Measurements from ENCODE around the gene CXCR5.
A peak's percentile ranks its signal among the peaks of the same experiment; 100 is the strongest.
"Not testable (repeated sequence)": the region's sequence is repeated elsewhere in the genome, so short reads cannot be mapped to it uniquely, and the experiment has no call there.

Gene CXCR5, protein sequence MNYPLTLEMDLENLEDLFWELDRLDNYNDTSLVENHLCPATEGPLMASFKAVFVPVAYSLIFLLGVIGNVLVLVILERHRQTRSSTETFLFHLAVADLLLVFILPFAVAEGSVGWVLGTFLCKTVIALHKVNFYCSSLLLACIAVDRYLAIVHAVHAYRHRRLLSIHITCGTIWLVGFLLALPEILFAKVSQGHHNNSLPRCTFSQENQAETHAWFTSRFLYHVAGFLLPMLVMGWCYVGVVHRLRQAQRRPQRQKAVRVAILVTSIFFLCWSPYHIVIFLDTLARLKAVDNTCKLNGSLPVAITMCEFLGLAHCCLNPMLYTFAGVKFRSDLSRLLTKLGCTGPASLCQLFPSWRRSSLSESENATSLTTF

DNA sequence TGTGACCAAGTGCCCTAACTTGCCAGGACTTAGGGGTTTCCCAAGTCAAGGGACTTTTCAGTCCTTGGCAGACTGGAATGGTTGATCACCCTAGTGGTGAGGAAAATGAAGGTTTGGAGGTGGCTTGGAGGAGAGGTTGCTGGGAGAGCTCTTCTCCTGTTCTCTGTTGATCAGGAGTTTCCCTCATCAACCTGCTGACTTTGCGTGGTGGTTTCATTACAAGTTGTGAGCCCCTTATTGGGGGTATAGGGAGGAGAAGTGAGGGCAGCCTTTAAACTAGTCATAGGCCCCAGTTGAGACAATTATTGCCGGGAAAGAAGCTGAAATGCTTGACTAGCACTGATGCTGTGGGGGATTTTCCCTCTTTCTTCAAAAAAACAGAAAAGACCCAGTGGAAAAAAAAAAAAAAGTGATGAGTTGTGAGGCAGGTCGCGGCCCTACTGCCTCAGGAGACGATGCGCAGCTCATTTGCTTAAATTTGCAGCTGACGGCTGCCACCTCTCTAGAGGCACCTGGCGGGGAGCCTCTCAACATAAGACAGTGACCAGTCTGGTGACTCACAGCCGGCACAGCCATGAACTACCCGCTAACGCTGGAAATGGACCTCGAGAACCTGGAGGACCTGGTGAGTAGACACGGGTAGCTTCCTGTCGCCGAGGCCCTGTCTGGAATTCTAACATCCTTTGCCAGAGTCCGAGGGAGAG is at the start of gene CXCR5:
Gene CXCR5 (plus strand): TSS at position 525 of the 704 bp plus-strand sequence. CDS start 50 bp downstream, at position 575.
- DNase-seq (ENCODE audit: low spot score), result peak; percentile 80

DNA sequence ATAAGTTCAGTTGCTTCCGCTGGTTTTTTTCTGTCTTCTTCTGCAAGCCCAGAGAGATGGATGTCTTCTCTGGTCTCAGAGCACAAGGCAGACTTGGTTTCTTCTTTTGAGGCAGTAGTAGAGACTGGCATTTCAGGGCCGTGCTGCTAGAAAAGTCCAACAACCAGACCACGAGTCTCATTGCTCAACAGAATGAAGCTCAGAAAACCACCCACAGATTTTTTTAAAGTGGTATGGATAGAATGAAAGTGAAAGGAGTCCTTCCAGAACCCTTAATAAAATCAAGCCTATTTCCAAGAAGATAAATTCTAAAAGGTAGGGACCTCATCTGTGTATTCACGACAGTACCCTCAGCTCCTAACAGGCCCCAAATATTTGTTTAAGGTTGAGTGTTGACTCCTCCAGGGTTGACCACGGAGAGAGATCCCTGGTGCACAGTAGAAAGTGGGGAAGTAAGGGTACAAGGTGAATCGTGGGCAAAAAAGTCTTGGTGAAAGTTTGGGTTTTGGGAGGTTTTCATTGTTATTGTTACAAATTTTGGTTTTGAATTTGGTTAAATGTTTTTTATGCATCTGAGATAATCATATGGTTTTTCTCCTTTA is 49.2 kb upstream of the CXCR5 start:
- no peak for DNase-seq (ENCODE audit: low spot score)

DNA sequence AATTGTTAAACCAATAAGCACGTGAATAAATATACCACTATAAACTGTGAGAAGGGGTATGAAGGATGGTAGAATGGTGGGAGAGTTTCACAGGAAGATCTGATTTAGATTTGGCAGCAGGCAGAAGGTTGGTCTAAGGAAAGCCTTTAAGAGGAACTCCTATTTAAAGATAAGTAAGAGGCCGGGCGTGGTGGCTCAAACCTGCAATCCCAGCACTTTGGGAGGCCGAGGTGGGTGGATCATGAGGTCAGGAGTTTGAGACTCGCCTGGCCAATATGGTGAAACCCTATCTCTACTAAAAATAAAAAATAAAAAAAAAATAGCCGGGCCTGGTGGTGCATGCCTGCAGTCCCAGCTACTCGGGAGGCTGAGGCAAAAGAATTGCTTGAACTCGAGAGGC is 45.8 kb upstream of the CXCR5 start:
- no peak for DNase-seq (ENCODE audit: low spot score)

DNA sequence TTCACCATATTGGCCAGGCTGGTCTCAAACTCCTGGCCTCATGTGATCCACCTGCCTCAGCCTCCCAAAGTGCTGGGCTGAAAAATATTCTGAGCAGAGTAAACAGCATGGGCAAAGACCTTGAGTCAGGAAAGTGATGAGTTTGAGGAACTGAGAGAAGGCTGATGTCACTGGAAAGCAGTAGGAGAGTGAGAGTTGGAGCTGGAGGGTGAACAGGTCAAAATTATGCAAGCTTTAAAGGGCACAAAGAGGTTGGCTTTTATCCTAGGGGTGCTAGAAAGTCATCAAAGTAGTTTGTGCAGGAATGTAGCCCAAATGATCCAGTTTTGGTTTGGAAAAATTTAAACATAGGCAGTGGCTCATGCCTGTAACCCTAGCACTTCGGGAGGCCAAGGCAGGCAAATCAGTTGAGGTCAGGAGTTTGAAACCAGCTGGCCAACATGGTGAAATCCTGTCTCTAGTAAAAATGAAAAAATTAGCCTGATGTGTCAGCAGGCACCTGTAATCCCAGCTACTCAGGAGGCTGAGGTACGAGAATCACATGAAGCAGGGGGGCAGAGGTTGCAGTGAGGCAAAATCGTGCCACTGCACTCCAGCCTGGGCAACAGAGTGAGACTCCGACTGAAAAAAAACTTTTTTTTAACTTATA is 44.7 kb upstream of the CXCR5 start:
- peak; percentile 48 for DNase-seq (ENCODE audit: low spot score)

DNA sequence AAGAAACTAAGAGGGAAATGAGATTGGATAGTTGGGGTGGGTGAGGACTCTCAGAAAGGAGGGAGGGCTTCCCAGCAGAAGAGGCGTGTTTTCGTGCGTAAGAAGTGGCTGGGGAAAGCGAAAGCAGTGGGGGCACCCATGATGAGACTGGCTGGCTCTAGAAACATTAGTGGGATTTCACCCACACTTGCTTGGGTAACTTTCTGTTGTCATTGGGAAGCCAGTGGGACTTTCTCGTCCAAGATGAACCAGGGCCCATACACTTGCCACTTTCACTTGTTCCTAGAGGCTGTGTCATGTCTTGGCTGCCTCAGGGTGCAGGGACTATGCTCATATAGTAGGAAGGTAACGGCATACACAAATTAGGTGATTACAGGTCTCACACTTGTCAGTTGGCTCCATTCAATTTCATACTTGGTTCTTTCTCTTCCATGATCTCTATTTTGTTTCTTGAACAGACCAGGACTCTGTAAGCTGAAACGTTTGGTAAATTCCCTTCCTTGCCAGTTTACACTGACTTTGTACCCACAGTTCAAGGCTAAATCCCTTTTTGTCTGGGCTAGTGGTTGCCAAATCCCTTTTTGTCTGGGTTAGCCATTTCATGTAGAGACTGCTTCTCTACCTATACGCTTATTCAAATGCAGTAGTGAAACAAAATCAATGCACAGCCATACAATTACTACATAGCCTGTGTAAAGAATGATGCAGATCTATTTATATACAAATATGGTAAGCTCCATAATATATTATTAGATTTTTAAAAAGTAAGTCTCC is 42.0 kb upstream of the CXCR5 start:
- DNase-seq (ENCODE audit: low spot score), result no peak

DNA sequence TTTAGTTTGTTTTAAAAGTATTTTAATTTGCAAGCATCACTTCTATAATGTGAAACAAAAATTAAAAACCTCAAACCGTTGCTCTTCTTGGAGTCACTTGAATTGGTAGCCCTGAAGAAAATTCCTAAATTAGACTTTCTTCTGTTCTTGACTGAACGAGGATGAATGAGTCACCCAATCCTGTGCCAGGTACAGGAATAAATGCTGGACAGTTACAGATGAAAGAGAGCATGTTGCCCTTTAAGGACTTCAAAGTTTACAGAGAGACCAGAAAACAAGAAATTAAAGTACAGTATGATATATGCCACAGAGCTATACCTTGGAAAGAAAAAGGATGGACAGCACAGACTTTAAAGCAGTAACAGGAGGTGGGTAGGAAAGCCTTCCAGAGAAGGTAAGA is 41.3 kb upstream of the CXCR5 start:
- no peak for DNase-seq (ENCODE audit: low spot score)

DNA sequence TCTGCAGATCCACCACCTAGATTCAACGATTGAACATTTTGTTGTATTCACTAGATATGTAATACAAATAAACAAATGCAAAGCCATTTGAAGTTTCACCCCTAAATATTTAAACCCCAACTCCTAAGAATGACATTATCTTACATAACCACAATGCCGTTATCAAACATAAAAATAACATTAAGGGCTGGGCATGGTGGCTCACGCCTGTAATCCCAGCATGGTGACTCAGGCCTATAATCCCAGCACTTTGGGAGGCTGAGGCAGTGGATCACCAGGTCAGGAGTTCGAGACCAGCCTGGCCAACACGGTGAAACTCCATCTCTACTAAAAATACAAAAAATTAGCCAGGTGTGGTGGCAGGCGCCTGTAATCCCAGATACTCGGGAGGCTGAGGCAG is 40.8 kb upstream of the CXCR5 start:
- DNase-seq (ENCODE audit: low spot score), result not testable (repeated sequence)

DNA sequence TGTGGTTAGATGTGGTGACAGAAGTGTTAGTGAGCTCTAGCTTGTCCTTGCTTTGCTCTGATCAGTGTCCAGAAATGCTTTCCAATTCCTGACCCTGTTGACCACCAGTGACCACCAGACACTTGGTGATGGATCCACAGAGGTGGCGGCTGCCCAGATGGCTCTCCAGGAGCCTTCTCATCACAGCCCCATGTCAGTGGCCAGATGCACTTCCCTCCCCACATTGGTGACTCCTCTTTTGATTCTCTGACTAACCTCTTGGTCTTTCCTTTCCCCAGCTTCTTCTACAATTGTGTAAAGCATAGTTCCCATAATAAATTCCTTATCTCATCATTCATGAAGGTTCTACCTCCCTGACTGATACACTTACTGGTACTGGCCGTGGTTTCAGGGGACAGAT is 40.1 kb upstream of the CXCR5 start:
- DNase-seq (ENCODE audit: low spot score), result no peak

DNA sequence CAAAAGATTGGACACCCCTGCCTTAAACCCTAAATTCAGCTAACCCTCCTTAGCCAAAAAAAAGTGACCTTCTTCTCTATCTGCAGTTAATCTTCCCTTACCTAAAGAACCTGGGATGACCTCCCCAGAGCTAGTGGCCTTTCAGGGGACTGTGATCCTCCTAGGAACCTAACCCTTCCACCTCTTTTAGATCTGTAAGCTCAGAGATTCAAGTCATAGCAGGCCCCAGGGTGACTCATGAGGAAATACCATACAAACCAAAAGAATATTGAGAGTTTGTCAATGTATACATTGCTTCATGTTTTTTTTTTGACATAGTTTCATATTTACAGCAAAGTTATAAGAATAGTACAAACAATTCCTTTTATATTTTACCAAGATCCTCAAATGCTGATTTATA is 38.3 kb upstream of the CXCR5 start:
- no peak for DNase-seq (ENCODE audit: low spot score)

DNA sequence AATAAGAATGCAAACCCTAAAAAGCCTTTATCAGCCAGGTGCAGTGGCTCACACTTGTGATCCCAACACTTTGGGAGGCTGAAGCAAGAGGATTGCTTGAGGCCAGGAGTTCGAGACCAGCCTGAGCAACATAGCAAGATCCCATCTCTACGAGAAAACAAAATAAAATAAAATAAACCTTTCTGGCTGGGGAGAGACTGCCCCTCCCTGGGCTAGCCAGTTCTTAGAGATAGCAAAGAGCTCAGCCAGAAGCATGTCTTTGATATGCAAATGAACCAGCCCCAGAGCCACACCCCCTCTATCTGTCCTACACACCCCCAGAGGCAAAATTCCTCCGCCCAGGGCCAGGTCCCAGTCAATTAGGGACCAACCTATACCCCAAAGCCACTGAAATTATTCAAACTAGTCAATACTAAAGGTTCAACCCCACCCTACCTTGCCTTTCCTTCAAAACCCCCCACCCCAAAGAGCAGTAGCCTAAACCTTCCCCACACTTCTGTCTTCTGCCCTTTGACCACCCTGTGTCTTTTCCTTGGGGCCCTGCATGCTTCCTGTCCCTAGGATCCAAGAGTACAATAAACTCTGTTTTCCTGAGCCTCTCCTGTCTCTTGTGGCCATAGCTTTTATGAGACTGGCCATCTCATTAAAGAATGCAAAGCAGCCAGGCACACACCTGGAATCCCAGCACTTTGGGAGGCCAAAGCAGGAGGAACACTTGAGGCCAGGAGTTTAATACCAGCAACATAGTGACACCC is 37.3 kb upstream of the CXCR5 start:
- no peak for DNase-seq (ENCODE audit: low spot score)

DNA sequence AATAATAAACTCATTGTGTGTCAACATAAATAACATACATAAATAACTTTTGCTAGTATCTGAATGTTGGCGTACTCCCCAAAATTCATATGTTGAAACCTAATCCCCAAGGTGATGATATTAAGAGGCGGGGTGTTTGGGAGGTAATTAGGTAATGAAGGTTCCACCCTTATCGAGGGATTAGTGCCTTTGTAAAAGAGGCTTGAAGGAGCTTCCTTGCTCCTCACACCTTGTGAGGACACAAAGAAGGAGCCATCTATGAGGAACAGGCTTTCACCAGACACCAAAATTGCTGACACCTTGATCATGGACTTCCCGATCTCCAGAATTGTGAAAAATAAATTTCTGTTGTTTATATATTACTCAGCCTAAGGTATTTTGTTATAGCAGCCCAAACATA is 33.9 kb upstream of the CXCR5 start:
- no peak for DNase-seq (ENCODE audit: low spot score)

DNA sequence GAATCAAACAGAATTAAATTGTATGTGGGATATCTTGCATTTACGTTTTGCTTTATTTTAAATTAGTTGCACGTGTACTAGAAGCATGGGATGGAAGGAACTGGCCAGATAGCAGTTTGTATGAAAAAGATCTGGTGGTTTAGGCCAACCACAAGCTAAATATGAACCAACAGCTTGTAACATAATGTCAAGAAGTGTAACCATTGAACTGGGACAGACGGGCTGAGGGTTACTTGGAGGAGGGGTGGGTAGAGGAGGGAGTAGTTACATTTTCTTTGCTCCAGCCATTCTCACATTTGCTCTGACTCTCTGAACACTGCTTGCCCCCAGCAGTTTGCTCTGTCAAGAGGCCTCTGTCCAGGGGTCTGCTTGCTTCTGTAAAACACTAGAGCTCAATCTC is 31.7 kb upstream of the CXCR5 start:
- peak; percentile 63 for DNase-seq (ENCODE audit: low spot score)

DNA sequence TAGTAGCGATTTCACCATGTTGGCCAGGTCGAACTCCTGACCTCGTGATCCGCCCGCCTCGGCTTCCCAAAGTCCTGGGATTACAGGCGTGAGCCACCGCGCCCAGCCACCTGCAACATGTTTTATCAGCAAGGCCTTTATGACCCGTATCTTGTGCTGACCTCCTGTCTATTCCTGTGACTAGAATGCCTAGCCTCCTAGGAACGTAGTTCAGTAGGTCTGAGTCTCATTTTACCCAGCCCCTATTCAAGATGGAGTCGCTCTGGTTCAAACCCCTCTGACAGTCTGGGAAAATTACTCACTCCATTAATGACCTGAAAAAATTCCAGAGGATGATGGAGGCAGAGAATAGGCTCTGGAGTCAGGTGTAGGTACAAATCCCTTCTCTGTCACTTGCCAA is 30.0 kb upstream of the CXCR5 start:
- DNase-seq (ENCODE audit: low spot score), result no peak

DNA sequence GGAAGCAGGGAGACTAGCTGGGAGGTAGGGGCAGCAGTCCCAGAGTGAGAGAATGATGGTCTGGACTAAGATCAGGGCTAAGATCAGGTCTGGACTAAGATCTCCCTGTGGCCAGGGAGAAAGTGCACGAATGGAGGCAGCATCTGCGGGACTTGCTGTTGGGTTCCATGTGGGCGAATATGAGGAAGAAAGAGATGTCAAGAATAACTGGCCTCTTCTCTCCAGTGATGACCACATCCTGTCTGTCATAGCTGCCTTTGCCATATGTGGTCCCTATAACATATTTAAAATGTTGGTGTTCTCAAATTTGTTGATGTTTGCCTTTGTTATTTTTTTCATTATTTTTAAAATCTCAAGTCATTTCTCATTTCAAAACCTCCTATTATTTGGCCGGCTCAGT is 27.4 kb upstream of the CXCR5 start:
- DNase-seq (ENCODE audit: low spot score), result no peak

DNA sequence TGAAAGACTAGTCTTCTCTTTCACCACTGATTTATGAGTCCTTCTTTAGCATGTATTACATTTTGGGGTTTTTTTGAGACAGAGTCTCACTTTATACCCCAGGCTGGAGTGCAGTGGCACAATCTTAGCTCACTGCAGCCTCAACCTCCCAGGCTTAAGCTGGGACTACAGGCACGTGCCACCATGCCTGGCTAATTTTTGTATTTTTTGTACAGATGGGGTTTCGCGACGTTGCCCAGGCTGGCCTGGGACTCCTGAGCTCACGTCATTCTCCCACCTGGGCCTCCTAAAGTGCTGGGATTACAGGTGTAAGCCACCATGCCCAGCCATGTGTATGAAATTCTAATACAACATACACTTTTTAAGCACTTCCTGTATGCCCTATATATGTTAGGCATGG is 26.3 kb upstream of the CXCR5 start:
- peak; percentile 64 for DNase-seq (ENCODE audit: low spot score)

DNA sequence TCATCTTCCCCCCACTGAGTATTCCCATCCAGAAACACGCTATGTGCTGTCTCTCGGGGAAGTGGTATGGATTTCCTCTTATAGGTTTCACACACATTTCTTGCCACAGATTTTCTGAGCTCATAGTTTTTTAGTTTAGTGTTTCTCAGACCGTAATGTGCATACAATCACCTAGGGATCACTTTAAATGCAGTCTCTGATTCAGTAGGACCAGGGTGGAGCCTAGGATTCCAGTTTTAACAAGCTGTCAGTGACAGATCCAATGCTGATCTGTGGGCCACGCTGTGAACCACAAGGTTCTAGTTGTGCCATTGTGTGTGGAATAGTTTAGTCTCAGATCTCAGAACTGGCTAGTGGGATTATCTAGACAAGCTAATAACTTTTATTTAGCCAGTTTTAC is 23.7 kb upstream of the CXCR5 start:
- DNase-seq (ENCODE audit: low spot score), result no peak

DNA sequence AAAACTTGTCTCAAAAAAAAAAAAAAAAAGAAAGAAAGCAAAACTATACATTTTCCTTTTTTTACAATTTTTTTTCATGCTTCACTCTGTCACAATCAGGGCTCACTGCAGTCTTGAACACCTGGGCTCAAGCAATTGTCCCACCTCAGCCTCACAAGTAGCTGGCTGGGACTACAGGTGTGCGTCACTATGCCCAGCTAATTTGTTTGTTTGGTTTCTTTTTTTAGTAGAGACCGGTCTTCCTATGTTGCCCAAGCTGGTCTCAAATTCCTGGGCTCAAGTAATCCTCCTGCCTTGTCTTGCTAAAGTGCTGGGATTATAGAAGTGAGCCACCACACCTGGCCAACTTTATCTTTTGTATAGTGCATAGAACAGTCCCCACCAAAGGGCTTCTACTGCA is 15.0 kb upstream of the CXCR5 start:
- peak; percentile 4 for DNase-seq (ENCODE audit: low spot score)

DNA sequence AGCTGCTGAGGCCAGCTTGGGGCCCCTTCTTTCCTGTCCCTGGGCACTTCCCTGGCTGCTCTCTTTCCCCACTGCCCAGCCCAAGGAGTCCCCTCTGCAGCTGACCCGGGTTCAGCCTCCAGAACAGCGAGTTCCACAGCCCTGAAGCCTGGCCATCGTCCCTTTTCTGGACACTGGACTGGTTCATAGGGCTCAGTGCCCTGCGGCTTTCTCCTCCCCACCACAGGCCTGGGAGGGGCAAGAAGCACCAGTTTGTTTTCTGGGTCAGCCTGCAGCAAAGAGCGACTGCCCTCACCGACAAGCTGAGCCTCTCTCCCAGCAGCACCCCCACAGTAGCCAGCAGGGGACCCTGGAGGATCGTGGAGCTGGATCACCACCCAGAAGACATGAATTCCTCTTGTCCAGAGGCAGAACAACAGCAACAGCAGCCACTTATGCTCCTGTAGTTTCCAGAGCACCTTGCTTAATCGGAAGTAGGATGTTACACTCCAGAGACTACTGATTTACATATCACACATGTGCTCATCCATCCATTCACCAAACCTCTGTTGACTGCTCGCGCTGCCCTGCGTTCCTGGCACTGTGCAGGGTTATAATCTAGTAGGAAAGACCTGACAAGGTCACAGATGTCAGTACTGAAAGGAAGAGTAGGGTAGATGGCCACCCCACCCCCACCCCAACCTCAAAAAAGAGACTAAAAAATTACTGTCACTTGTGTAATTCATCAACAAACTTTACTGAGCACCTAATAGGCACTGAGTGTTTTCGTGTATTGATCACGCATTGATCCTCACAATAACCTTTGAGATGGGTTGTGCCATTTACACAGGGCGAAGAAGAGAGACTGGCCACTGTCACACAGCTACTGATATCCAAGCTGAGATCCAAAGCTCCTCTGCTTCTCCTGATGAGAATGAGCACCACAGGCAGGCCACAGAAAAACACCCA is 13.0 kb upstream of the CXCR5 start:
- DNase-seq (ENCODE audit: low spot score), result peak; percentile 72

DNA sequence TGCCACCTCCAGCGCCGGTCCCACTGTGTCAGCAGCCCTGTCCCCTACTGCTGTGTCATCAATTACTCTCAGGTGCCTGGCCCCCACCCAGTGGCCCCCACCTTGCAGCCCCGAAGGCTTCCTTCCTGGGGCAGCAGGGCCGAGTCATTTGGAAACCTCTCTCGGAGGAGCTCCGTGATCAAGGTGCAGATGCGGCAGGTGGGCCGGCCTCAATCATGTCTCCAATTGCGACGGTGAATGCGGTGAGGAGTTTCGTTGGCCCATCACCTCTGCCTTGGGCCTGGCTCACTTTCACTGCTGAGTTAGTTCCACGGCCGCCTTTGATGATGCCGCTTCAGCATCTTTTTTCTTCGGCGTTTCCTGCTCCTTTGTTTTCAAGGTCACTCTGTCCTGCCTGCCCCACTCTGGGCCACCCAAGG is 11.3 kb upstream of the CXCR5 start:
- no peak for DNase-seq (ENCODE audit: low spot score)

DNA sequence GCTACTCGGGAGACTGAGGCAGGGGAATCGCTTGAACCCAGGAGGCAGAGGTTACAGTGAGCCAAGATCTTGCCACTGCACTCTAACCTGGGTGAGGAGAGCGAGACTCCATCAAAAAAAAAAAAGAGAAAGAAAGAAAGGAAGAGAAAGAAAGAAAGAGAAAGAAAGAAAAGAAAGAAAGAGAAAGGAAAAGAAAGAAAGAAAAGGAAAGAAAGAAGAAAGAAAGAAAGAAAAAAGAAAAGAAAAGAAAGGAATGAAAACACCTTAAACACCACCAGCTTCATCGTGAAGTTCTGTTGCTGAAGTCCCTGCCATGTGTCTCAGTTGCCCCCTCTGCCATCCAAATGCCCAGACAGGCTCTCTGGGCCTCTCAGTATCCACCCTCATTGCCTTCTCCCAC is 9.9 kb upstream of the CXCR5 start:
- DNase-seq (ENCODE audit: low spot score), result no peak

Measured in NAMALWA (cell line).